Urinary bladder (tissue), 4 donors: ENCODE data around the gene RAP1GDS1. TPM values are rescaled to one million over a fixed set of nuclear protein-coding genes. Genes with fewer than 3 reads are reported as not detected.
"Not testable (repeated sequence)": the region's sequence is repeated elsewhere in the genome, so short reads cannot be mapped to it uniquely, and the experiment has no call there.

ENCODE experiments used
- DNase-seq: peaks from one replicate; pipeline ENCODE4 v3.0.0-alpha.2; 2015; ENCODE audit errors: extremely low spot score
- H3K27ac ChIP-seq: one replicate; pipeline ENCODE4 v1.5.1; 2013; ENCODE audit warnings: low read depth, mild to moderate bottlenecking, moderate library complexity
- H3K36me3 ChIP-seq: one replicate; pipeline ENCODE4 v1.6.1; 2013; ENCODE audit warnings: mild to moderate bottlenecking, moderate library complexity; ENCODE audit not compliant: insufficient read depth
- H3K4me1 ChIP-seq: one replicate; pipeline ENCODE4 v1.6.1; 2013; ENCODE audit warnings: mild to moderate bottlenecking, moderate library complexity; ENCODE audit not compliant: insufficient read depth
- H3K4me3 ChIP-seq: one replicate; pipeline ENCODE4 v1.5.1; 2013; ENCODE audit warnings: low read depth, low read length
- WGBS: extraction: QIAGEN DNeasy Blood & Tissue Kit; methylation state at CpG from one replicate; pipeline ENCODE4 v1.1.7; 2013; 5-methylcytosine and 5-hydroxymethylcytosine counted together
- polyA plus RNA-seq: library from polyadenylated mRNA; stranded (reverse); fragments of 200-250 nt; gene quantifications from one replicate; pipeline ENCODE4 v1.2.3, GENCODE V29; 2013
- total RNA-seq: library from RNA; depleted of rRNA; stranded (reverse); fragments of >200 nt; gene quantifications from one replicate; pipeline ENCODE4 v1.2.3, GENCODE V29; 2014
- donor health status: healthy with polysubstance abuse.
- donor health status: healthy.

RAP1GDS1 gene
- total and polyA plus RNA-seq, 2 donors: 25.9 to 61.6 TPM

- 76% methylated on average over 4 of the region's 4 CpGs for WGBS
- H3K27ac ChIP-seq: no peak overlapping the region
- DNase-seq: no peak
- H3K36me3 ChIP-seq: no peaks in the 10 kb centered on the region
- H3K4me3 ChIP-seq: no peak overlapping the region
- H3K4me1 ChIP-seq: no peaks in the 10 kb centered on the region
Observed at GRCh38 chr4:98343626-98344025, 82.4 kb downstream of the RAP1GDS1 start.

DNA sequence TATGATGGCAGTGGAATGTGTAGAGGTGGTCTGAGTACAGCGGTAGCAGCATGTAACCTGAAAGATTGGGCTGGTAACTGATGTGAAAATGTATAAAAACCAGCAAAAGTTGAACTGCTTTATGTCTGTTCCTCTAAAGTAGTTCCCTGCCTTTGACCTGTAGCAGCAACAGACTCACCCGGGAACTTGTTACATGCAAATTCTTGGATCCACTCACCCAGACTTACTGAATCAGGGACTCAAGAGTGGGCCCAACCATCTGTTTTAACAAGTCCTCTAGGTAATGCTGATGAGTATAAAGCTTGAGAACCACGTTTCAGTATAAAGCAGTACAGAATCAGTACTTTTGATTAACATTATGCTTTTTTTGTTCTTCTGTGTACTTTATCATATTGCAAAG lies 84.7 kb downstream of the RAP1GDS1 start:
- Histone ChIP-seq H3K4me3 (no peak overlapping the region), H3K27ac (no peak overlapping the region), H3K36me3 (no peaks in the 10 kb centered on the region), H3K4me1 (no peaks in the 10 kb centered on the region)
- WGBS: 64% methylated on average over 3 of the region's 3 CpGs
- DNase-seq: no peak

DNA sequence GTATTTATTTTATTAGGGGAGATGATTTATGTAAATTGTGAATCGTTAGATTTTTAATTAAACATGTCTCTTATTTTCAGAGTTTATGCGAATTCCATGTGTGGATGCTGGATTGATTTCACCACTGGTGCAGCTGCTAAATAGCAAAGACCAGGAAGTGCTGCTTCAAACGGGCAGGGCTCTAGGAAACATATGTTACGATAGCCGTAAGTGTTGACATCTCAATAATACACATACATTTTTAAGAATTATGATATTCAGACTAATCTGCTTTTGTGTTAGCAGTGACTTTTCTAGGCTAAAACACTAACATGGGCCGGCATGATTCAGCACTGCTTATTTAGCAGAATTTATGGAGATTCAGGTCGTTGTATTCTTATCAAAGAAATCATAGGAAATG lies 91.2 kb downstream of the RAP1GDS1 start:
- Histone ChIP-seq H3K27ac (no peak overlapping the region), H3K4me1 (no peaks in the 10 kb centered on the region), H3K36me3 (no peaks in the 10 kb centered on the region), H3K4me3 (no peak overlapping the region)
- DNase-seq: no peak
- 43% methylated on average over 7 of the region's 7 CpGs for WGBS

- Histone ChIP-seq H3K4me1 (no peaks in the 10 kb centered on the region), H3K27ac (no peak overlapping the region), H3K4me3 (no peak overlapping the region), H3K36me3 (no peaks in the 10 kb centered on the region)
- DNase-seq: no peak
- WGBS: 64% methylated on average over 4 of the region's 4 CpGs
Observed at GRCh38 chr4:98352940-98353339, 91.8 kb downstream of the RAP1GDS1 start.

- H3K36me3 ChIP-seq: no peaks in the 10 kb centered on the region
- WGBS: 97% methylated on average over 2 of the region's 2 CpGs
- no peaks in the 10 kb centered on the region for H3K4me1 ChIP-seq
- DNase-seq: no peak
- H3K4me3 ChIP-seq: no peak overlapping the region
- H3K27ac ChIP-seq: no peak overlapping the region
Observed at GRCh38 chr4:98358630-98359248, 97.6 kb downstream of the RAP1GDS1 start.

DNA sequence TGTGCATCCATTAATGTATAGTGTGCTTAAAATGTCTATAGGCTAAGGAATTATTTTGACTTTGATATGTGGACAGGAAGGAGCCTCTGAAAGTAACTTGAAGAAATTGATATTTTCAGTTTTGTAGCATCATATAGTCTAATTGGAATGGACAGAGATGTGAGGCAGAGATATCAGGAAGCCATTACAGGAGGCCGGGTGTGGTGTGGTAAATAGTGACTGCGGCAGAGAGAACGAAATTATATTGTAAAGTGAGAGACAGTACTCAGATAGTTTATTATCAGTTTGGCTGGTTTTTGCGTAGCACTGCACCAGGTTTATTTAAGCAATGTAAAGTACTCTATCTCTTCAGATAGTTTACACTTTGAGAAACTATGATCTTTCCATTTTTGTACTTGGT lies 98.5 kb downstream of the RAP1GDS1 start:
- 85% methylated on average over 4 of the region's 4 CpGs for WGBS
- Histone ChIP-seq H3K36me3 (no peaks in the 10 kb centered on the region), H3K27ac (no peak overlapping the region), H3K4me1 (no peaks in the 10 kb centered on the region), H3K4me3 (no peak overlapping the region)
- no peak for DNase-seq

GRCh38 chr4:98363431-98363830 lies 102.2 kb downstream of the RAP1GDS1 start:
- no peaks in the 10 kb centered on the region for H3K4me1 ChIP-seq
- no peak overlapping the region for H3K27ac ChIP-seq
- DNase-seq: no peak
- H3K4me3 ChIP-seq: no peak overlapping the region
- H3K36me3 ChIP-seq: no peaks in the 10 kb centered on the region

DNA sequence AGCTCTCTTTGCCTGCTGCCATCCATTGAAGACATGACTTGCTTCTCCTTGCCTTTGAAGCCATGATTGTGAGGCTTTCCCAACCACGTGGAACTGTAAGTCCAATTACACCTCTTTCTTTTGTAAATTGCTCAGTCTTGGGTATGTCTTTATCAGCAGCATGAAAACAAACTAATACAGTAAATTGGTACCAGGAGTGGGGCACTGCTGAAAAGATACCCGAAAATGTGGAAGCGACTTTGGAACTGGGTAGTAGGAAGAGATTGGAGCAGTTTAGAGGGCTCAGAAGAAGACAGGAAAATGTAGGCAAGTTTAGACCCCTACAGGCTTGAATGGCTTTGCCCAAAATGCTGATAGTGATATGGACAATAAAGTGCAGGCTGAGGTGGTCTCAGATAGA lies 105.1 kb downstream of the RAP1GDS1 start:
- not testable (repeated sequence) for H3K4me3 ChIP-seq, DNase-seq, H3K4me1 ChIP-seq, H3K36me3 ChIP-seq, H3K27ac ChIP-seq
- WGBS: 98% methylated on average over 3 of the region's 3 CpGs

GRCh38 chr4:98368000-98368399 lies 106.8 kb downstream of the RAP1GDS1 start:
- DNase-seq, H3K4me1 ChIP-seq, H3K27ac ChIP-seq, H3K36me3 ChIP-seq, H3K4me3 ChIP-seq: not testable (repeated sequence)
- 97% methylated on average over 3 of the region's 3 CpGs for WGBS

- 99% methylated on average over 3 of the region's 3 CpGs for WGBS
- H3K36me3 ChIP-seq: no peaks in the 10 kb centered on the region
- no peak overlapping the region for H3K4me3 ChIP-seq
Observed at GRCh38 chr4:98369322-98369721, 108.1 kb downstream of the RAP1GDS1 start.

DNA sequence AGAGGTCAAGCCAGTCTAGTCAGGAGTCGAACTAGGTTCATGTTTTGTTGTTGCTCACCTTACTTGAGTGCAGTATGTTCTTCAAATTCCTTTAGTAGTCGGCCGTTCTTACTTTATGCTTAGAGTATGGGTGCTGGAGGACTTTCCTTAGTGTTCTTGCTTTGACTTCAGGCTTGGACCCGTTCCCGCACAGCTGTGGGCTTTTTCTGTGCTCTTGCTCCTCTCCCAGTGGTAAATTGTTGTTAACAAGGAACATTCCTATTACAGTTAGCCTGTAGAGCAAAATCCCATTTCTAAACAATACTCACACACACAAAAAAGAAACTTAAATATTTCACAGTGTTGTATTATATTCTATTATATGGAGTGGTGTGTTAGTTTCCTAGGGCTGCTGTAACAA lies 113.5 kb downstream of the RAP1GDS1 start:
- H3K4me1 ChIP-seq: no peaks in the 10 kb centered on the region
- 85% methylated on average over 5 of the region's 5 CpGs for WGBS
- H3K27ac ChIP-seq: no peak overlapping the region
- no peaks in the 10 kb centered on the region for H3K36me3 ChIP-seq
- no peak for DNase-seq
- no peak overlapping the region for H3K4me3 ChIP-seq

More at GRCh38 chr4:98369322-98369721, 108.1 kb downstream of the RAP1GDS1 start:
- Histone ChIP-seq H3K27ac (no peak overlapping the region), H3K4me1 (no peaks in the 10 kb centered on the region)
- DNase-seq: no peak

DNA sequence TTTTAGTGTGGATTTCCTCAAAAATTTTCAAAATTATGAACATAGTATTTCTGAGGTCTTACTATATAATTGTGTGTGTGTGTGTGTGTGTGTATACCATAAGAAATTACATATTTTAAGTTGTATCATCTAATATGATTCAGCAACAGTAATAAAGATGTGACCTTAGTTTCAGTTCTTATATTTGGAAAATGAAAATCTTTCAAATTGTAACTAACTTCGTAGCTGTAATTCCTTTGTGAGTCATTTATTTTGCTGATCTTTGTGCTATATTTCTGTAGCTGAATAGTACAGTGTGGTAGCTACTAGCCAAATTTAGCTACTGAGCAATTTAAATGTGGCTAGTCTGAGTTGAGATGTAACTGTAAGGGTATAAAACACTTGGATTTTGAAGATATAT lies 116.4 kb downstream of the RAP1GDS1 start:
- H3K4me3 ChIP-seq: no peak overlapping the region
- H3K36me3 ChIP-seq: no peaks in the 10 kb centered on the region
- H3K27ac ChIP-seq: no peak overlapping the region
- no peaks in the 10 kb centered on the region for H3K4me1 ChIP-seq
- no peak for DNase-seq
- whole genome bisulfite sequencing: 35% methylated on average over 1 of the region's 1 CpG

DNA sequence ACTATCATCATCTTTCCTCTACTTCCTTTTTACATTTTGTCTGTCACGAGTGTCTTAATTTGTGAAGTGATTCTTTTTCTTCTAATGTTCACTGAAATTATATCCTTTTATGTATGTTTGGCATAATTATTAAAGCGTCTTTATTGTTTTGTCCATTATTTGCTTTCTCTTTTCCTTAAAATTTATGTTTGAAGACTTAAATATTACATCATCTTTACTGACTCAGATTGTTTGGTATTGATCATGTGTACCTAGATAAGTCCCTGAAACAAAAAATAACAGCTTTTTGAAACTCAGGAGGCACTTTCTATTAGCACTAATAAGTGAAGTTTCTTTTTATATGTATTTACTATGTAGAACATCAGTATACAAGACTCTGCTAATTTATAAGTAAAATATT lies 120.1 kb downstream of the RAP1GDS1 start:
- no peaks in the 10 kb centered on the region for H3K4me1 ChIP-seq
- H3K27ac ChIP-seq: no peak overlapping the region
- no peak for DNase-seq
- 94% methylated on average over 2 of the region's 2 CpGs for WGBS
- no peaks in the 10 kb centered on the region for H3K36me3 ChIP-seq
- H3K4me3 ChIP-seq: no peak overlapping the region

- Histone ChIP-seq H3K4me3 (no peak overlapping the region), H3K27ac (no peak overlapping the region), H3K36me3 (no peaks in the 10 kb centered on the region), H3K4me1 (no peaks in the 10 kb centered on the region)
- WGBS: 90% methylated on average over 3 of the region's 3 CpGs
- DNase-seq: no peak
Observed at GRCh38 chr4:98383431-98384106, 122.4 kb downstream of the RAP1GDS1 start.
